ENCODE data around the gene KDM4D. TPM values are rescaled to one million over a fixed set of nuclear protein-coding genes. Genes with fewer than 3 reads are reported as not detected.

The KDM4D gene
- total RNA-seq, 1 experiment from 2014 or later, result 2.4 TPM

GRCh38 chr11:94997437-94997836 lies 23.9 kb downstream of the KDM4D start (continued):
- no peak for TF ChIP-seq NFATC4 (CRISPR knock-in tag; IDR thresholded peaks at IDR 0.05)
- no peak for TF ChIP-seq ZNF416 (CRISPR knock-in tag; IDR thresholded peaks at IDR 0.05)
- TF ChIP-seq ZNF423 (CRISPR knock-in tag; IDR thresholded peaks at IDR 0.05), result no peak
- no peak for TF ChIP-seq CBFB (CRISPR knock-in tag; IDR thresholded peaks at IDR 0.05; ENCODE audit: low read depth)

- TF ChIP-seq FOXK1 (CRISPR knock-in tag; IDR thresholded peaks at IDR 0.05), result no peak
- TF ChIP-seq ZNF532 (CRISPR knock-in tag; IDR thresholded peaks at IDR 0.05; ENCODE audit: borderline replicate concordance), result no peak
- no peak for TF ChIP-seq ARID4B (CRISPR knock-in tag; IDR thresholded peaks at IDR 0.05; ENCODE audit: borderline replicate concordance)
- DNase-seq (ENCODE audit: low spot score), result no peak
- Mint-ChIP-seq H3K27ac (no peak overlapping the region), H3K4me3 (no peak overlapping the region), H3K4me1 (no peaks in the 10 kb centered on the region), H3K27me3 (ENCODE audit: low read depth) (no peaks in the 10 kb centered on the region), H3K36me3 (no peaks in the 10 kb centered on the region; the same call in 1 of the 2 replicates), H3K9me3 (peaks cover 9% of the 10 kb centered on the region)
- ATAC-seq, result no peak
- CTCF ChIA-PET, result no interaction called here
- POLR2A ChIA-PET, result no interaction called here
Measured at GRCh38 chr11:94998285-94998684, 24.8 kb downstream of the KDM4D start.

- Mint-ChIP-seq H3K4me3 (no peak overlapping the region), H3K4me1 (no peaks in the 10 kb centered on the region), H3K9me3 (peaks cover 17% of the 10 kb centered on the region), H3K27me3 (ENCODE audit: low read depth) (peaks cover 7% of the 10 kb centered on the region), H3K27ac (no peak overlapping the region), H3K36me3 (no peaks in the 10 kb centered on the region; the same call in 1 of the 2 replicates)
- ATAC-seq (no peak), DNase-seq (ENCODE audit: low spot score) (no peak)
- TF ChIP-seq NFATC4 (CRISPR knock-in tag; IDR thresholded peaks at IDR 0.05) (no peak), ZNF317 (CRISPR knock-in tag; IDR thresholded peaks at IDR 0.05; ENCODE audit: borderline replicate concordance, low read depth) (no peak), AFF4 (CRISPR knock-in tag; IDR thresholded peaks at IDR 0.05; ENCODE audit: borderline replicate concordance) (no peak), CBFB (CRISPR knock-in tag; IDR thresholded peaks at IDR 0.05; ENCODE audit: low read depth) (no peak), EMX1 (CRISPR knock-in tag; IDR thresholded peaks at IDR 0.05) (no peak)
- ChIA-PET POLR2A (no interaction called here), CTCF (no interaction called here)
Measured at GRCh38 chr11:95003716-95004115, 30.2 kb downstream of the KDM4D start.
